ENCODE measurements around the gene AKAP13. TPM values are rescaled to one million over a fixed set of nuclear protein-coding genes. Genes with fewer than 3 reads are reported as not detected.
"Not testable (repeated sequence)": the region's sequence is repeated elsewhere in the genome, so short reads cannot be mapped to it uniquely, and the experiment has no call there.

The AKAP13 gene
- total RNA-seq, 1 donor: 346 TPM

DNA sequence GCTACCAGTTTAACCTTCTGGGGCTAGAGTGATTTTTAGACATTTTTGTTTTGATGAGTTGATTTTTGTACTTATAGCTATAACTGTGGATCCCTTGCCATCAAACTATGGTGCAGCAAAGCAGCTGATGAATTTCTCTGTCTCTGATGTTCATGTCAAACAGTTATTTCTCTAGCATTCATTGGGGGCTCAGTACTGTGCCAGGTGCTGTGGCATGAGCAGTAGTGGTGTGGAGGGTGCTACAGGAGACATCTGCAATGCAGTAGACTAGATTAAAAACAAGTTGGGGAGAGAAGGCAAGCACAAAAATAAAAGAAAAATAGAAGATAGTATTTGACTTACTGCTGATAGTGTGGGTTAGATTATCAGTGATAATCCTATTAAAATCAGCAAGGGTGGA lies 95.3 kb downstream of the AKAP13 start:
- Histone ChIP-seq H3K9me3 (ENCODE audit: low read depth, low read length) (no peaks in the 10 kb centered on the region), H3K4me3 (ENCODE audit: low read length) (no peak overlapping the region), H3K4me1 (ENCODE audit: insufficient read depth, low read length) (peaks cover 30% of the 10 kb centered on the region), H3K27me3 (ENCODE audit: insufficient read depth, low read length) (no peaks in the 10 kb centered on the region)

DNA sequence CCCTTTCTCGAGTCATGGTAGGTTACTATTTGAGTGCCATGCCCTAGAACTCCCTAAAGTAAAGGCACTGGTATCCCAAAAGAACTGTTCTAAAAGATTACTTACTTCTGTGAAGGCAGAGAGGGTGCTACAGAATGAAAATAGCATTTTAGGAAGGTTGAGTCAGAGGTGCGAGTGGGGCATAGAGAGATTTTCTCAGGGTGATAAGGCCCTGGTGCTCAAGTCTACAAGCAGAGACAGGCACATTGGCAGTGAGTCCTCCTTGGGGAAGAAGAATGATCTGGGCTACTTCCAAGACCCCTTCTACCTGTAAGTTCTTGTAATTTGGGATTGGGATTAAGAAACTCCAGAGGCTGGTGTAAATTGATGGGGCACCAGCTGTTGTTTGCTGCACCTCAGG lies 96.7 kb downstream of the AKAP13 start:
- Histone ChIP-seq H3K4me1 (ENCODE audit: insufficient read depth, low read length) (peaks cover 35% of the 10 kb centered on the region), H3K27me3 (ENCODE audit: insufficient read depth, low read length) (no peaks in the 10 kb centered on the region), H3K4me3 (ENCODE audit: low read length) (no peak overlapping the region), H3K9me3 (ENCODE audit: low read depth, low read length) (no peaks in the 10 kb centered on the region)

DNA sequence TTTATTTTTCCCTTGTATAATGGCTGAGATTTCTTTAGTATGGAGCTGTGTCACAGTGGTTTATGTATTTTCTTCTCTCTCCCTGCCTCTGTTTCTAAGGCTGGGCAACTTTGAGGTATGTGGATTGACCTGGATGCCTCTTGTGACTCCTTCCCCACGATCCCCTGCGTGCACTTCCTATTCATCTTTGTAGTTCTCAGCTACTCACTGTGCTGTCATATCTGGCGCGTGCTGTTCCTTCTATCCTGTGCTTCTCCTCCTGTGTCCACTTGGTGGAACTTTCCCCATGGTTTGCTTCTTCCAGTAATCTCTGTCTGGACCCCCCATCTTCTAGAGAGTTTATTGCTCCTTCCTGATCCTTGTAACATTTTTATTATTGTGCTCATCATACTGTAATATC lies 97.3 kb downstream of the AKAP13 start:
- Histone ChIP-seq H3K4me1 (ENCODE audit: insufficient read depth, low read length) (peaks cover 40% of the 10 kb centered on the region), H3K9me3 (ENCODE audit: low read depth, low read length) (no peaks in the 10 kb centered on the region), H3K27me3 (ENCODE audit: insufficient read depth, low read length) (no peaks in the 10 kb centered on the region), H3K4me3 (ENCODE audit: low read length) (no peak overlapping the region)

DNA sequence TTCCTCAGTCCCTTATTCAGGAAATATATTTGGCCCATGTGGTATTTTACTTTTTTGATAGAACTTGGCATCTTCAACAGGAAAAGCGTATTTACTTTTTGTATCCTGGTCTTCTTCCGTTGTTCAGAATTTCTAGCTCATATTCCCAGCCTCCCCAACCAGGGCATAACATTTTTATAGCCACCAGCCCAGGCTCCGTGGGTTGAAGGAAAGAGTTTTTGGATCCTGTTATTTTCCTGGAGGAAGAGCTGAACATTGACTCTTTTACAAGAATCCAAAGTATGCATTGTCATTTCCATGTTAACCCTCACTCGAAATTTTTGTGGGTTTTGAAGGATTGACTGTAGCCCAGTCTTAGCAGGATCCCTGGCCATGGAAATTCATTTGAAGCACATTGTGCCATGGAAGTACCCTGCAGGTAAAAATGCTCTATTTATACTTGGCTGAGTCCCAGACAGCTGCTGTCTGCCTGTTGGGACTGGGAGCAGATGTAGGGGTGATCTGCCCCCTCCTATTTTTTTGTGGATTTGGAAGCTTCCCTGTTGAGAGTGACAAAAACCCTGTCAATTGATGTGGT lies 98.8 kb downstream of the AKAP13 start:
- H3K9me3 ChIP-seq (ENCODE audit: low read depth, low read length): no peaks in the 10 kb centered on the region
- no peak overlapping the region for H3K4me3 ChIP-seq (ENCODE audit: low read length)
- H3K27me3 ChIP-seq (ENCODE audit: insufficient read depth, low read length): no peaks in the 10 kb centered on the region
- peaks cover 36% of the 10 kb centered on the region for H3K4me1 ChIP-seq (ENCODE audit: insufficient read depth, low read length)

DNA sequence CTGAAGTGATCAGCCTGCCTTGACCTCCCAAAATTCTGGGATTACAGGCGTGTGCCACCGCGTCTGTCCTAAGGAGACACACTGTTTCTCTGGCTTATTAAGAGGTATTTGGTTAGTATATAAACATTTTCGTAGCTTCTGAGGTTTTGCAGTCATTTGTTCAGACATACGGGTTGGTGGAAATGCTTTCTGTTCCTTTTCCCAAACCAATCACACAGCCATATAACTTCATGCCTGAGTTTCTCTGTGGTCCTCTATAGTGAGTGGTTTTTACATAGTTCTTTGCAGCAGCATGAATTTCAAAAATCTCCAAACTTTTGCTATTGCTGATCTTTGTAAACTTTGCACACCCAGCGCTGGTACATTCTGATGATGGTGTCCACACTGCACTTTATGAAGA lies 100.5 kb downstream of the AKAP13 start:
- Histone ChIP-seq H3K4me3 (ENCODE audit: low read length) (no peak overlapping the region), H3K4me1 (ENCODE audit: insufficient read depth, low read length) (peaks cover 23% of the 10 kb centered on the region), H3K27me3 (ENCODE audit: insufficient read depth, low read length) (no peaks in the 10 kb centered on the region), H3K9me3 (ENCODE audit: low read depth, low read length) (no peaks in the 10 kb centered on the region)

DNA sequence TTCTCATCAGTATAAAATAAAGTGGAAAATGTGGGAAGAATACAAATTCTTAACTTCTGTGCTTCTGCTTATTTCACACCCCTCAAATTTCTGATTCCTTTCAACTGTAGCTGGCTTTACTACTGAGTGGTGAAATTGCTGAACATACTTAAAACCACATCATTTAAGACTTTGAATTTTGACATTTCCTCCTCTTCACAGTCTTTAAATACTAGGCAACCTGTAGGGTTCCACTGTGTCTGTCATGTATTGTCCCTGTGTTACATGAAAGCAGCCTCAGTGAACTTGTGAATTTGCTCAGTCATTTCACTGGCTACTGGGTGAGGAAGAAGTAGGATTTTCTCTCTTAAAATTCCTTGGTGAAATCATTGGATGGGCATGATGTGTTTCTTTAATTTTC lies 101.1 kb downstream of the AKAP13 start:
- H3K27me3 ChIP-seq (ENCODE audit: insufficient read depth, low read length); H3K9me3 ChIP-seq (ENCODE audit: low read depth, low read length); H3K4me3 ChIP-seq (ENCODE audit: low read length): not testable (repeated sequence)
- H3K4me1 ChIP-seq (ENCODE audit: insufficient read depth, low read length): peaks cover 21% of the 10 kb centered on the region

DNA sequence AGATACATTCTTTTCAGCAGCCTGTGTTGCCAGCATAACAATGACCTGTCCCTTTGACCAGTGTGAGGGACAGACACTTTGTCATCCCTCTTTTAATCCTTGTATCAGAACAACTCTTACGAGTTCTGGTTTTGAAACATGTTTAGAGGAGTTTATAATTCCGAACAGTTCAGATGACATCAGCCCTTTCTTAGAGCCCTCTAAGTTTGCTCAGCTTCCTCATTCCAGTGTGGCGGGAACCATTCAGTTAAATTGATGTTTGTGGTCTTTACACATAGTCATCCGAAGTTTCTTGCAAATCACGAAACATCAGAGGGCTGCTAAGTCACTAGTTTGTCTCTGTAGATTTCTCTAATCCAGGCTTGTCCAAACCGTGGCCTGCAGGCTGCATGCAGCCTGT lies 102.5 kb downstream of the AKAP13 start:
- H3K4me1 ChIP-seq (ENCODE audit: insufficient read depth, low read length): peaks cover 18% of the 10 kb centered on the region
- no peak overlapping the region for H3K4me3 ChIP-seq (ENCODE audit: low read length)
- no peaks in the 10 kb centered on the region for H3K9me3 ChIP-seq (ENCODE audit: low read depth, low read length)
- no peaks in the 10 kb centered on the region for H3K27me3 ChIP-seq (ENCODE audit: insufficient read depth, low read length)

DNA sequence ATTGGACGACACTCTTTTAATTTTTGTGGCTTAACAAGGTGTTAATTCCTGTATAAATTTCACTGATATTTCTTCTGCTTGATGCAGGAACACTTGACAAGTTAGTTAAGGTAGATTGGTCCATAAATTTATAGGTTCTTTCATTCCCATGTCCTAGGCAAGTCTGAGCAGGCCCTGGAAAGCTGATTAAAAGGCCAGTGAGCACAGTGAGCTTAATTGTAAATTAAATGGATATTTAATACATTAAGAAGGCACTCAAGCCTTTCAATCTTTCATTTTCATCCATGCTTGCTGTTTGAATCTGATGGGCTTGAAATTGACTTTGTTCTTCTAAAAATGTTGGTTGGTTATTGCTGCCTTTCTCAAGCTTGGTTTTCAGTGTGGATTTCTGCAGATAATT lies 103.6 kb downstream of the AKAP13 start:
- H3K4me1 ChIP-seq (ENCODE audit: insufficient read depth, low read length): peaks cover 18% of the 10 kb centered on the region
- not testable (repeated sequence) for H3K4me3 ChIP-seq (ENCODE audit: low read length); H3K27me3 ChIP-seq (ENCODE audit: insufficient read depth, low read length); H3K9me3 ChIP-seq (ENCODE audit: low read depth, low read length)

DNA sequence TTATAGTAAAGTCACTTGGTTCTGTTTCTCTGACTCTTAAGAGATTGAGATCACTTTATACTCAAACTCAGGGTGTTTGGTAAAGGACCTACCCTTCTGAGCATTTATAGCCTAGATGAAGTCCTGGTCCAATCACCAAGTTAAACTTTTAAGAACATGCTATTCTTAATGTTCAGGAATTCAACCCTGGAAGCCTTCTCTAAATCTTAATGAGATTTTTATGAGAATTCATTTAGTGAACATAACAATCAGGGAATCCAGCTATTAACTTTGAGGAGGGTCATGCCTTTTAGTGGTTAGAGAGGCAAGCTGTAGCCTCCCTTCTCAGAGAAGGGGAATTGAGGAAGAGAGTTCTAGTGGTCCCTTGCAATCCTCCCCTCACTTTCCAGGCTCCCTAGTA lies 104.5 kb downstream of the AKAP13 start:
- not testable (repeated sequence) for H3K27me3 ChIP-seq (ENCODE audit: insufficient read depth, low read length); H3K4me3 ChIP-seq (ENCODE audit: low read length); H3K9me3 ChIP-seq (ENCODE audit: low read depth, low read length)
- peaks cover 25% of the 10 kb centered on the region for H3K4me1 ChIP-seq (ENCODE audit: insufficient read depth, low read length)

DNA sequence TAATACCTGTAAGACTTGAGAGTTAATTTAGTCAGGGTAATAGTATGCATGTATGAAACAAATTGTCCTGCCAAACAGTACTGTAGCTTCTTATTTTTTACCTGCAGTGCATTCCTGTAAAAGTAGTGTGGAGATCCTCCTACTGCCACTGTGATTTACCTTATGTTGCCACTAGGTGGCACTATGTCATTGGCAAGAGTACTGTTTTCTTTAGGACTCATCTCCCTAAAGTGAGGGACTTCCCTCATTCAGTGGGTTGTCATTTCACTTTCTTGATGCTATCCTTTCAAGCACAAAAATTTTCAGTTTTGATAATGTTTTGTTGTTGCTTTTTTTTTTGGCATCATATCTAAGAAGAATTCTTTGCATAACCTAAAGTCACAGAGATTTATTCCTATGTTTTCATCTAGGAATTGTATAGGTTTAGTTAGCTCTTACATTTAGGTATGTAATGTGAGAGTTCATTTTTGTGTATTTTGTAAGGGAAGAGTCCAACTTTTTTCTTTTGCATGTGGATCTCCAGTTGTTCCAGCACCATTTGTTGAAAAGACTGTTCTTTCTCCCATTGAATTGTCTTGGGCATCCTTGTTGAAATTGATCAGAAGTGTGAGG lies 105.7 kb downstream of the AKAP13 start:
- Histone ChIP-seq H3K9me3 (ENCODE audit: low read depth, low read length) (no peaks in the 10 kb centered on the region), H3K4me3 (ENCODE audit: low read length) (no peak overlapping the region), H3K4me1 (ENCODE audit: insufficient read depth, low read length) (peaks cover 30% of the 10 kb centered on the region), H3K27me3 (ENCODE audit: insufficient read depth, low read length) (no peaks in the 10 kb centered on the region)

DNA sequence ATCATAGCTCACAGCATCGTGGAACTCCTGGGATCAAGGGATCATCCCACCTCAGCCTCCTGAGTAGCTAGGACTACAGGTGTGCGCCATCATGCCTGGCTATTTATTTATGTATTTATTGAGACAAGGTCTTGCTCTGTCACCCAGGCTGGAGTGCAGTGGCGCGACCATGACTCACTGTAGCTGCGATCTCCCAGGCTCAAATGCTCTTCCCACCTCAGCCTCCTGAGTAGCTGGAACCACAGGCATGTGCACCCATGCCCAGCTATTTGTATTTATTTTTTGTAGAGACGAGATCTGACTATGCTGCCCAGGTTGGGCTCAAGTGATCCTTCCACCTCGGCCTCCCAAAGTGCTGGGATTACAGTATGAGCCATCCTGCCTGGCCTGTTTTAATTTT lies 107.4 kb downstream of the AKAP13 start:
- H3K4me1 ChIP-seq (ENCODE audit: insufficient read depth, low read length): peaks cover 33% of the 10 kb centered on the region
- not testable (repeated sequence) for H3K4me3 ChIP-seq (ENCODE audit: low read length); H3K27me3 ChIP-seq (ENCODE audit: insufficient read depth, low read length); H3K9me3 ChIP-seq (ENCODE audit: low read depth, low read length)

DNA sequence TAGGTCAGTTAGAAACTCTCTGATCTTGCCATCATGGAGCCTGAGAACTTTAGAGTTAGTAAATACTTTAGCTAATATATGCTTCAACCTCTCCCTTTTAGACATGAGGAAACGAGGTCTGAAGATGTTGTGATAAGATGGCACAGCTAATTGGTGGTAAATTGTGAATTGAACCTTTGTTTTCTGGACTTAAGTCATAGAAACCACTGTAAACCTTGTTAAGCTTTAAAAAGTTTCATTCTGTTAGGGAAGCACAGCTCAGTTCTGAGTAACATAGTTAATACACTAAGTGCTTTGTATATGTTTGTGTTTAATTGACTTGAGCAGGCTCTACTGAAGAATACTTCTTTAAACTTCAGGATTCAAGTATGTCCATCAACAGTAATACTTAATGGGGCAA lies 108.6 kb downstream of the AKAP13 start:
- Histone ChIP-seq H3K4me3 (ENCODE audit: low read length) (no peak overlapping the region), H3K27me3 (ENCODE audit: insufficient read depth, low read length) (no peaks in the 10 kb centered on the region), H3K9me3 (ENCODE audit: low read depth, low read length) (no peaks in the 10 kb centered on the region), H3K4me1 (ENCODE audit: insufficient read depth, low read length) (peaks cover 34% of the 10 kb centered on the region)

DNA sequence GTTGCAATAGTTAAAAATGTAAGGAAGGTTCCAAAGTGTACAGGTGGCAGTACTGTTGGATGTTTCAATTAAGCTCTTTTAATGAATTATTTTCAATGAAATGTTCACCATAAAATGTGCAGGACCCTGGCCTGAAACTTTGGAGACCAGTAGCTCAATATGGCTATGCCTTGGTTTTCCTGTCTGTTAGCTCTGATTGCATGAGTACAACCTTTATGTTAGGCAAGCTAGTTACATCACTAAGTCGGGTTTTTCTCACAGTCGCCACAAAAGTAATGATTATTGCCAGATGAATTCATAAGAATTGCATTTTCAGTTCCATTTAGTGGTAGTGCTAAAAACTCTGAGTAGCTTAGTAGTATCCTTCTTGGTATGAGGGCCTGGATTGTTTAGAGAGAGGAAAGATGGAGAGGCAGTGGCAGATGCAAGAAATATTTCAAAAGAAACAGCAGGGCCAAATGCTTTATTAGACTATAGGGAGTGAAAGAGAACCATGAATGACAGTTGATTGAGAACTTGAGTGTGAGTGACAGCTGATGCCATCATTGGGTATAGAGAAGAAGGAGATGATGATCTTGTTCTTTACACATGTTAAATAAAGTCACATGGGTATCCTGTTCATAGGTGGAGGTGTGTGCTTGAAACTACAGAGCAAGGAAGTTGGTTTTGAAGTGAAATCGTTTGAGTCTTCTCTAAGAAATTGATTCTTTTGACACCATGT lies 109.5 kb downstream of the AKAP13 start:
- Histone ChIP-seq H3K4me1 (ENCODE audit: insufficient read depth, low read length) (peaks cover 41% of the 10 kb centered on the region), H3K4me3 (ENCODE audit: low read length) (no peak overlapping the region), H3K9me3 (ENCODE audit: low read depth, low read length) (no peaks in the 10 kb centered on the region), H3K27me3 (ENCODE audit: insufficient read depth, low read length) (no peaks in the 10 kb centered on the region)

DNA sequence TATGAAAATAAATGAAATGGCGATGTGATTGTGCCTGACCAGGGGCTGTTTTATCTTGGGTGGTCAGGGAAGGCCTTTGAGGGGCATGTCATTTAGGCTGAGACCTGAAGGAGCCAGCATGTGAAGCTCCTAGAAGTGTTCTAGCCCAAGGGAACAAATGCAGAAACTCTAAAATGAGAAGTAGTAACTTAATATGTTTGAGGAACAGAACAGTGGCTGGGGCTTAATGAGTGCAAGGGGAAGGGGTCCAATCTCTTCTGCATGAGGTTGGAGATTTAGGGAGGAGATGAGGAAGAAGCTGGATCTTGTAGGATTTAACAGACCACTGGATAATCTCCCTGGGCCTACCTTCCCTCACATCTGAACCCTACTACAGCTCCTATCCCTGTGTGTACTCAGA lies 110.5 kb downstream of the AKAP13 start:
- H3K4me1 ChIP-seq (ENCODE audit: insufficient read depth, low read length): peaks cover 41% of the 10 kb centered on the region
- H3K9me3 ChIP-seq (ENCODE audit: low read depth, low read length): no peaks in the 10 kb centered on the region
- no peak overlapping the region for H3K4me3 ChIP-seq (ENCODE audit: low read length)
- no peaks in the 10 kb centered on the region for H3K27me3 ChIP-seq (ENCODE audit: insufficient read depth, low read length)

DNA sequence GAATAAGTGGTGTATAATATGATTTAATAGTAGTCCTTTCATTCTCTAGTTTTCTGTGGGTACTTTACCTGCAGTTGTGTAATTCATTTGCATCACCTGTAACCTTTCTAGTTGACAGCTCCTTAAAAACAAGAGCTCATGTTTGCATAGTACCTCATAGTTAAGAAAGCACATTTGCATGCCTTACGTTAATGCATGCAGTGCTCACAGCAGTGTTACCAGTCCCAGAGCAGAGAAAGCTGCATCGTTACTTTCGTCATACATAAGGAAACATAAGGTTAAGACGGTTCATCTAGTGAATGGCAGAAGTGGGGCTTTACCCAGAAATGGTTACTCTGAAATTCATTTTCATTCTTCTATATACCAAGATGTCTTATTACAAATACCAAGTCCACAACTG lies 111.3 kb downstream of the AKAP13 start:
- no peaks in the 10 kb centered on the region for H3K9me3 ChIP-seq (ENCODE audit: low read depth, low read length)
- H3K27me3 ChIP-seq (ENCODE audit: insufficient read depth, low read length): no peaks in the 10 kb centered on the region
- H3K4me1 ChIP-seq (ENCODE audit: insufficient read depth, low read length): peaks cover 41% of the 10 kb centered on the region
- no peak overlapping the region for H3K4me3 ChIP-seq (ENCODE audit: low read length)

DNA sequence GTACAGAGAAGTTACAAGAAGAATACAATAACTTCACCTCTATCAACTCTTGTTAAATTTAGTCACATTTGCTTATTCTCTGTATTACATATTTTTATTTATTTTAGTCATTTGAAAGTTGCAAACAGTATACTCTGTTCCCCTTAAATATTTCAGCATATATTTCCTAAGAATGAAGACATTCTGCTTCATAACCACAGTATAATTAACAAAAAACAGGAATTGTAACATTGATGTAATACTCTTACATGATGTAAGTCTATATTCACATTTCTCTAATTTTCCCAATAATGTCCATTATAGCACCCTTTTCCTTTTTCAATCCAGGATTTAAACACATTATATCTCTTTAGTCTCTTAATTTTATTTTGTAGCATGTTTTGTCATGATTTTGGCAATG lies 112.0 kb downstream of the AKAP13 start:
- peaks cover 41% of the 10 kb centered on the region for H3K4me1 ChIP-seq (ENCODE audit: insufficient read depth, low read length)
- no peak overlapping the region for H3K4me3 ChIP-seq (ENCODE audit: low read length)
- H3K27me3 ChIP-seq (ENCODE audit: insufficient read depth, low read length): no peaks in the 10 kb centered on the region
- no peaks in the 10 kb centered on the region for H3K9me3 ChIP-seq (ENCODE audit: low read depth, low read length)
